NCI-H1417 (cell line): Measurements from ENCODE around the gene TFCP2L1.
"Not testable (repeated sequence)": the region's sequence is repeated elsewhere in the genome, so short reads cannot be mapped to it uniquely, and the experiment has no call there.

ENCODE experiments used
- DNase-seq, 3 experiments: peaks; one replicate each; lab custom pipeline; 2025; lab: John Stamatoyannopoulos, UW

Gene TFCP2L1

DNA sequence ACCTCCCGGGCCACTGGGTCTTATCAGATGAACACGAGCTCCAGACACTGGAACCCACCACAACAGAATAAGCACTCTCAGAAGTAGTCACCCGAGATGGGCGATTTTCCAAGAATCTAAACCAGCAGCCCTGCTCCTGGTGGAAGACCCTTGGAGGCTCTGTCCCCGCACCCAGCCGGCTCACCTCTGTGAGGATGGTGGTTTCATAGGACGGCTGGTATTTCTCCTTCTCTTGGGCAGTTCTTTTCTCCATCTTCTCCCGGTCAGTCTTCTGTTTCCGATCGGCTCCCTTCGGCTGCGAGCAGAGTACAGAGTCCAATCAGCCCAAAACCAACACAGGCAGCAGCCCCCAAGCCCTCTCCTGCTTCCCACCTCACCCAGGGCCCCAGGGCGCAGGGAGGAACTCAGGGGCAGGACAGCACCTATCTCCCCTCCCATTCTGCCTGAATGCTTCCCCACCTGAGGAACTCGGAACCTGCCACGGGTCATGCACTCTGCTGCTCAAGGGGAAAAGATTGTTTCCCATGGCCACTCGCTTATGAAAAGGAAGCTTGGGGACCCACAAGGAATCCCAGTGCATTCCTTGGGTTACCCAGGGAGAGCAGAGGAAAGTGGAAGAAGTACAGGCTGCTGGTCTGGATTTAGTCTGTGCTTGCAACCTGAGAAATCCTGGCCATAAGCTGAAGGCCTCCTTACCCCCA is 42.7 kb downstream of the TFCP2L1 start:
- no peak for DNase-seq

DNA sequence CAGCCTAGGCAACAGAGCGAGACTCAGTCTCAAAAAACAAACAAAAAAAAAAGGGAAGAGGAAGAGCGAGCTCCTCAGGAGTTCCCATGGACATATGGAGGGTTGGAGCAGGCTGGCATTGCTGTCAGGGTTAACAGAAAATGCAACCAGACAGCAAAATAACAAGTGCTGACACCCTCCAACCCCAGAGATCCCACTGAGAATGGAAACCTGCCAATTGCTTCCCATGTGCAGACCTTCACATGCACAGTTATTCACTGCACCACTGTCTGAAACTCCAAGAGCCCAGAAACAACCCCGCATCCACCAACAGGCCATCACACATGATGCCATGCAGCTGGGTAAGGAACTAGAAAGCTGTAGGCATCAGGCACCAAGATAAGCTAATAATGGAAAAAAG is 43.5 kb downstream of the TFCP2L1 start:
- no peak for DNase-seq

DNA sequence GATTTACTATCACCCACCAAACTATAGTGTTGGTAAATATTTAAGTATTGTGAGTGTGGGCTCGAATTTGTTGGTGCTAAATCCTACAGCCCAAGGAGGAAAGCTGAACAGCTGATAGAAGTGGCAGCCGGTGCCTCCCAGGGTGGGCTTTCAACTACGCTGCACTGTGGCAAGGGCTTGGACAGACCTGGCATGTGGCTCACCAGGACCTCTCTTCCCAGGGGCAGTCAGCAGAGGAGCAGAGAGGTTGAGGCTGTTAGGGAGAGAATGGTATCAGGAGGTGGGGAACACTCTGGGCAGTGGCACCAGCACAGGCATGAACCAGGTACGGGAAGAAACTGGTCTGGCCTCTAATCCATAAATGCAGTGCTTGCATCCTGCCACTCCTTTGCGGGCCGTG is 44.6 kb downstream of the TFCP2L1 start:
- no peak for DNase-seq

DNA sequence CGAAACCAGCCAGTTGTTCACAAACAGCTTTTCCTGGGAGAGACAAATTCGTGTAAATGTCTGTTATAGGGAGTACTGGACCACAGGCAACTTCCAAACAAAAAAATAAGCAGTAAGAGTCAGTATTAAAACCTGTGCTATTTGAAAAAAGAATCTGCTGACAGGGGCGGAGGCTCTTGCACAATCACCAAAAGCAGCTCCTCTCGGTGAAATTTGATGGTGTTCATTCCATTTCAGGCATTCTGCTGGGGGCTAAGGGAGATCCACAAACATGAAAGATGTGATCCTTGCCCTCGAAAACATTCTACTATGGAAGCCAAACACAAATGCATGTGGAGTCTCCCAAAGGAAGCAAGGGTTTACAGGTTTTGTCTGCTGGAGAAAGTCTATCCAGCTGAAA is 45.0 kb downstream of the TFCP2L1 start:
- DNase-seq, result no peak

DNA sequence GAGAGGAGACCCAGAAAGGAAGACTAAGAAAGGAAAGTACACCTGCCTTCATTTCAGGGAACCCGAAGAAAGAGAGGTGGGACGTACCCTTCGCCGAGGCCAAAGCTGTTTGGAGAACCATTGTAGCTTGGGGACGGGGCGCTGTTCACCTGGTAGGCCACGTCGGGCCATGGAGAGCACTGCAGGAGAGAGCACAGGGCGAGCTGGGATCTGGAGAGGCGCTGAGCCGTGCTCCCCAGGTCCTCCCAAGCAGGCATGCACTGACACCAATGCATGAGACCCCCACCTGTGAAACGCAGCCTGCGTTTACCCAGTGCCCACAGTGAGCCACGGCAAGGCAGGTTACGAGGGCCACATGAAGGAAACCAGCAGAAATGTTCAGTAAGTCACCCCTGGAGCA is 45.5 kb downstream of the TFCP2L1 start:
- no peak for DNase-seq

DNA sequence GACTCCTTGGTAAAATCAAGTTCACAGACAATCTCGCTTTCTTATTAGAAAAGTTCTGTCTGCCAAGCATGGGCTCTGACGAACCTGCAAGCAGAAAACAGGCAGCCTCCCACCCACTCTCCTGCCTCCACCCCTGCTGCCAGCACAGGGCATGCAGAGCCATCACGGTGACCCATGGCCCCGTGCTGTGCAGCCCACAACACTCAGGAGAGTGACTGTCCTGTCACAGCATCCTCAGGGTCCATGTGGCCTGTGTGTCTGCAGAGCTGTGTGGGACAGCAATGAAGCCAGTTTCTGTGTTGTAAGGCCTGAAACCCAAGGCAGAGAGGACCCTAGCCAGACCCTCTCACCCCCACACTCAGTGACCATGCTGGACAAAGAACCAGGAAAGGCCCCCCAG is 46.2 kb downstream of the TFCP2L1 start:
- no peak for DNase-seq

DNA sequence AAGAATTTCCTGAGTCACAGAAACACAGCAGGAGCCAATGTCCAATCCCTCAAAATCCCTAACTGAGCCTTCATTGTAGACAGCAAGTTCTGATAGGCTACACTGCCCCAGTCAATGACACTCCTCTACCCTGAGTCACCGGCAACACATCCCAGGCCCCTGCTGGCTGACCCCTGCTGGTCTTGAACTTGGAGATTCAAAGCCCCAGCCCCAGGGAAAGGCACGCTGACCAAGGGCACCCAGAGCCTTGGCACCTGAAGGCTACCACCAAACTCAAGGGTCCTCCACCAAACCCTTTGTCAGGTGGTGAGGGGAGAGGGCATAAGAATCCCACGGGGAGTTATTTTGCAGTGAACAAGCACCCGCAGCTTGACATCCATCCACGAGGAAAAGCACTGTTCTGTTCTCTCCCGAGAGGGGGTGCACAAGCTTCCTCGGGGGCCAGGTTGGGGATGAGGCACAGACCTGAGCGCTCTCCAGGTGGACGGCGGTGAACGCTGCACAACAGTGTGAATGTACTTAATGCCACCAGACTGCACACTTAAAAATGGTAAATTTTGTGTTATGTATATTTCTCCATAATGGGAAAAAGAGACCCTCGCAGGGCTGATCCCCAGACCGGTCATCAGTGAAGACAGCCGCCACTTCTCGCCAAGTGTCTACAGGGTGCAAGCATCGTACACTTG is 46.9 kb downstream of the TFCP2L1 start:
- no peak for DNase-seq

DNA sequence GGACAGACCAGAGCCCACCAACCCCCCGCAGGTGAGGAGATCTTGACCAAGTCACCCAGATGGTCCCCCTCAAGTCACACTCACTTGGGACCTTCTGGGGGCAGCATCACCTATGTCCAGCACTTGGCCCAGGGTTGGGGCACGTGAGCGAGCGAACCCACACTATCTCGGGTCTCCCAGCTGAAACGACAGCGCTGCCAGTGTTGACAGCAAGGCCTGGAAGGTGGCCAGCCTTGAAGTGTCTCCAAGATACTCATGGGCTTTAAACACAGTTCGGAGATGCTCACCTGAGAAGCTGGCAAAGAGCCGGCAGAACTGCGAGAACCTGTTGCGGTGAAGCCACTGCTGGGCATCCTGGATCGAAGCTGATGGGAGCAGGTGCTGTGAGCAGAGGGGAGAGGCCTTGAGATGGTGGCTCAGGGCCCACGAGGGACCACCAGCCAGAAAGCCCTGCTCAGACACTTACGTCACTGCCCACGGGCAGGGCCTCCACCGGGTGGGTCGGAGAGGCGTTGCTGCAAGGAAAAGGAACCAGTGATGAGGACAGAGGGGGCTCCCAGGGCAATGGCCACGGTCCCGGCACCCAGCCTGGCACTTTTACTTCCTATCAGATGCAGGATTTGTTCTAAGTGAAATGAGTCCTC is 47.5 kb downstream of the TFCP2L1 start:
- no peak for DNase-seq

DNA sequence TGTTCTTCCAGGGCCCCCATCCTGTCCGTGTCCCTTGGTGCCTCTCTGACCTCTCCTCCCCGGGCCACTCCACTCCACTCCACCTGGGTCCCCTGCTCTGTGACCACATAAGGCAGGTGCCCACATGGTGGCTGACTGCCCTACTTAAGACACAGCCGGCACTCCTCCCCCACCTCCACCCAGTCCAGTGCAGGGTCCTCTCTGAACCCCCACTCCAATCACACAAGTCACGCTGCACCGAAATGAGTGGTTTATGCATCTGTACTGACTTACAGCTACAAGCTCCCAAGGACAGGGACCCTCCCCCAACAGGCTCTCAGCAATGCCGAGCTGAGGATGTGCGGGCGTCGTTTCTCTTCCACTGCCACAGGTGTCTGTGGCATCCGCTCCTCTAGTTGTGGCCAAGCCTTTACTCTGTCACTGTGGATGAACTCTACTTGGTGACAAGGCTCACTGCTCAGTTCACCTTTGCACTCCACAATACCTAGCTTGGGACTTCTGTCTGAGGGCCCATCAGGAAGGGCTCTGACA is 48.3 kb downstream of the TFCP2L1 start:
- DNase-seq, result no peak

DNA sequence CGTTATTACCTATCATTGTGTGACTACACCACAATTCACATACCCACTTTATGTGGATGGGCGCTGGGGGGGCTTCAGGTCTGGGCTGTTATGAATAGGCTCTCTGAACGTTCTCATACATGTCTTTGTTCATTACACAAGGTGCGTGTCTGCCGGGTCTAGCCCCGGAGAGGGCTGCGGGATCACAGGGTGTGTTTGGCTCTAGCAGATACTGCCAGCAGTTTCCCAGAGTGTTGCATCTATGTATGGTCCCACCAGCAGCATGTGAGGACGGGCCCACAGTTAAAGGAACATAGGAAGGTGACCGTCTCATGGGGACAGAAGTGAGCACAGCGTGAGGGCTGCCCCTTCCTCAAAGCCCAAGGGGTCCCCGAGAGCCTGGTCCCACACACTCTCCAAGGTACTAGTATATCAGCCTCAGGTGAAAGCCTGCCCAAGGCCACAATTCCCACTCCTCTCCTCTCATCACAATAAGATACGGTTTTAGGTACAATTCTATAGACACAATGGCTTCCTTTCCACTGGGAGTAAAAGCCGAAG is 48.8 kb downstream of the TFCP2L1 start:
- DNase-seq, result no peak

DNA sequence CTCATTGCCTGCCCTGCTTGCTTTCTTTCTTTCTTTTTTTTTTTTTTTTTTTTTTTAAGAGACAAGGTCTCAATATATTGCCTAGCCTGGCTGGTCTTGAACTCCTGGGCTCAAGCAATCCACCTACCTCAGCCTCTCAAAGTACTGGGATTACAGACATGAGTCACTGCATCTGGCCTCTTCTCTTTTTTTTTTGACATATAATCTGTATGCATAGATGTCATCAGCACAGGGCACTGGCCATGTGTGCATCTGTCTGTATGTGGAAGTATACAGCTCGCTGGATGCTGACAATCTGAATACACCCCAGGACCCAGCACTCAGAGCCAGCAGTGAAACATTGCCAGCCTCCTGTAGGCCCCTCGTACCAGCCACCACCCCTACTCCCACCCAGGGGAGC is 49.5 kb downstream of the TFCP2L1 start:
- no peak for DNase-seq

DNA sequence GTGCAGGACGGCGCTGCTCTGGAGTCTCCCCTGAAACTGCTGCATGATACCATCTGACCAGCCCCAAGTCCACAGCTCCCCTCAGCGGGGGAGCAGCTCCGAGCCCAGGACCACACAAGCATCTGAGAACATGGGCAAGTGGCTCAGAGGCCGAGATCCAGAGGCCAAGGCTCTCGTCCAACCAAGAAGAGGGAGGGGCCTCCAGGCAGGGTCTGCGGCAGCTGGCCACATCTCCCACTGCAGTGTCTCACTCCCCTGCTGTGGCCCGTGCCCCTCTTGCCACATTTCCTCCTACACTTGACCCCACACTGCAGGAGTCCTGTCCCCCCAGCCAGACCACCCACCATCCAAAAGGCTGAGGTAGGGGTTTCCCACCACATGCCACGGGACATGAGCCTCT is 50.2 kb downstream of the TFCP2L1 start:
- DNase-seq, result no peak

DNA sequence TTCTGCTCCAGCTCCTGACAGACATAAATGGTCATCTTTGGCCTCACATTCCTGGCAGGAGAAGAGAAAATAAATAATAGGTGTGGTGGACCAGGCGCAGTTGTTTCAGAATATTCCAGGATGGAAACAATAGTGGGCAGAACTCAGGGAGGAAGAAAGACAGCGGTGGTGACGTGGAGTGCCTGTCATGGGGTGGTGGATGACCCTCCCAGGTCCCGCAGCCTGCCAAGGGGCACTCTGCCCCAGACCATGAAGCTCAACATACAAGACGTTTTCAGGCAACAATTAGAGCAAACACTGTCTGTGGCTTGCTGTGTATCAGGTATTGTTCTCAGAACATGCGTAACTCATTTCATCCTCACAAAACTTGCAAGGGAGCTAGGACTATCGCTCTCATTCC is 50.9 kb downstream of the TFCP2L1 start:
- no peak for DNase-seq

DNA sequence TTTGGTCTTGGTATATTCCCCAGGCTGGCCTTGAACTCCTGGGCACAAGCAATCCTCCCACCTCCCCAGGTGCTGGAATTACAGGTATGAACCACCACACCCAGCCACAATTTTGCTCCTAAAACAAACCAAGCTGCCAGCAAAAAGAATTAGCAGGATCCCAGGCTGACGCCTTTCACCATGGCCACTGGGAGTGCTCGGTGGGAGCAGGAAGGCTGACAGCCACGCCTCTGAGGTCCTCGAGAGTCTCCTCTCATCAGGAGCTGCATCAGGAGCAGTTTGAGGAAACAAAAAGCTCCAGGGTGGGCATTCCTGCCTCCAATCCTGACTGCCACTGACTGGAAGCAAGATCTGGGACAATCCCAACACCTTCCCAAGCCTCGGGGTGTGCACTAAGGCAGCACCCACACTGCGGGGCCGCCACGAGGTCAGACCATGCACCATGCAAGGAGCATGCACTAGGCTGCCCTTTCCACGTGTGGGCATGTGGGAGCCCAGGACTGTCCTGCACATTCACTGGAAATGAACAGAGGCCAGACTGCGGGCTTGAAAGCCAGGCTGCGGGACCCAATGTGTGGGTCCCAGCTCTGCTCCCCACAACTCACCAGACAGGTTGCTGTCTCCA is 51.4 kb downstream of the TFCP2L1 start:
- no peak for DNase-seq

DNA sequence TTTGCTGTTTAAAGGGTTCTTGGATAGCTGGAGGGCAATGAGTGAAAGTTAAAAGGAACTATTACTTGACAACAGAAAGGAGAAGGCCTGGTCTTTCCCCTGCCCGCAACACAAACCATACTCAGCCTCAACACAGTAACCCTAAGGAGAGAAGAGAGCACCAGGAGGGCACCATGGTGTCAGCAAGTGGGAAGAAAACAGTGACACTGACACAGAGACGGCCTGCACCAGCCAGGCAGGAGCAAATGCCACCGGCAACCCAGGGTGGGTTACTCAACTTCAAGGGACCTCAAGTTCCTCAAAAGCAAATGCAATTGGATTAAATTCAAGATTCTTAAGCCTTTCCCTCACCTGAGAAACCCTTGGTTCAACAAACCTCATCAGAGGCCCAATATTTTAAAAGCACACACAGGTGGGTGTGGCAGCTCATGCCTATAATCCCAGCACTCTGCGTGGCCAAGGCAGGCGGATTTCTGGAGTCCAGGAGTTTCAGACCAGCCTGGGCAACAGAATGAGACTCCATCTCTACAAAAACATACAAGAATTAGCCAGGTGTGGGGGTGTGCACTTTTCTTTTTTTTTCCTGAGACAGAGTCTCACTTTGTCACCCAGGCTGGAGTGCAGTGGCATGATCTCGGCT is 52.3 kb downstream of the TFCP2L1 start:
- DNase-seq, result no peak

DNA sequence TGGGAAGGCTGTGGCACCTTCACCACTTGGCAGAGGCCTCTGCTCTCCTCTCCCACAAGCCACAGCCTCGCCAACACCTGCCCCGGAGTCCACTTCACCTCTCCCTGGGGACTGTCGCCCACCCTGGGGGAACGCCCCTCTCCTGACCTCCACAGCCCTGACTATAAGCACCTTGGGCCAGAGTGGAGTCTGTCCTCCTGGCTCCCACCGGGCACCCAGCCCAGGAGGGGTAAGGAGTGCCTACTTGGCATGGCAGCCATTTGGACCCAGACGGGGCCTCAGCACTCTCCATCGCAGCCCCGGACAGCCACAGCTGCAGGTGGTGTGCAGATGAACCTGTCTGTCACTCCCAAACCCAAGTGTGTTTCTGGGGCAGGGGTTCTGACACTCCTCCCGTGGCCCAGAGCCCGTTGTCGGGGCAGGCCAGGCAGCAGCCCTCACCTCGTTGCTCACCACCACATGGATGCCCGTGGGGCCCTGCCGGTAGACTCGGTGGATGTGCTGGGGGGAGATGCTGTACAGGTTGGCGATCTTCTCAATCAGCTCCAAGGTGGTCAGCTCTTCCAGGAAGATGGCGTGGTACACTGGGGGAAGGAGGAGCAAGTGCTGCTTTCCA is 53.5 kb downstream of the TFCP2L1 start:
- DNase-seq, result no peak

DNA sequence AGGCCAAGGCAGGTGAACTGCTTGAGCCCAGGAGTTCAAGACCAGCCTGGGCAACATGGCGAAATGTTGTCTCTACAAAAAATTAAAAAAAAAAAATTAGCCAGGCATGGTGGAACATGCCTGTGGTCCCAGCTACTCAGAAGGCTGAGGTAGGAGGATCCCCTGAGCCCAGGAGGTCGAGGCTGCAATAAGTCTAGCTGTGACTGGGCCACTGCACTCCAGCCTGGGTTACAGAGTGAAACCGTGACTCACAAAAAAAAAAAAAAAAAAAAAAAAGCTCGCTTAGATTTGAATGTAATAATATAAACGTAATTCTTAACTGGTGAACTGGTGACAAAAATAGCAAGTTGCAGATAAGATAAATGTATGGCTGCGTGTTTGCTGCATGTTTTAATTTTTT is 56.5 kb downstream of the TFCP2L1 start:
- no peak for DNase-seq

DNA sequence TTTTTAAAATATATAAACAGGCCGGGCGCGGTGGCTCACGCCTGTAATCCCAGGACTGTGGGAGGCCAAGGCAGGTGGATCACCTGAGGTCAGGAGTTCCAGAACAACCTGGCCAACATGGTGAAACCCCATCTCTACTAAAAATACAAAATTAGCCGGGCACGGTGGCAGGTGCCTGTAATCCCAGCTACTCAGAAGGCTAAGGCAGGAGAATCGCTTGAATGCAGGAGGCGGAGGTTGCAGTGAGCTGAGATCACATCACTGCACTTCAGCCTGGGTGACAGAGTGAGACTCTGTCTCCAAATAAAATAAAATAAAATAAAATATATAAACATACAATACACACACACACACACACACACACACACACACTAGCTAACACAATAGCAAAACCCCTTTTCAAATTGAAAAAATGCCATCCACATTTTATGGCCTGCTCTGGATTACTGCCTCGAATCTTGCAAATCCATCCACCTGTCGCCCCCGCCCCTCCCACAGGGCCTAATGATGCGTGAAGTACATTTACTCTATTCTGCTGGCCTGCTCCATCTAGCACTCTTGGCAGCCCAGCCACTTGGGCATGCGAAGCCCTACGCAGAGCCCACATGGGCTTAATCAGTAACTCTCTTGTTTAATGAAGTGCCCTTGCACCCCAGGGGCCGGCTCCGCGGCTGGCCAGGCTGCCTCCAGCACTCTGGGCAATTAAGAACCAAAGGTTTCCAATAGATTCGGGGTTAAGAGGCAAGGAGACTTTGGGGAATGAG is 57.4 kb downstream of the TFCP2L1 start:
- peak; percentile 88 to 97 (median 91) for DNase-seq

DNA sequence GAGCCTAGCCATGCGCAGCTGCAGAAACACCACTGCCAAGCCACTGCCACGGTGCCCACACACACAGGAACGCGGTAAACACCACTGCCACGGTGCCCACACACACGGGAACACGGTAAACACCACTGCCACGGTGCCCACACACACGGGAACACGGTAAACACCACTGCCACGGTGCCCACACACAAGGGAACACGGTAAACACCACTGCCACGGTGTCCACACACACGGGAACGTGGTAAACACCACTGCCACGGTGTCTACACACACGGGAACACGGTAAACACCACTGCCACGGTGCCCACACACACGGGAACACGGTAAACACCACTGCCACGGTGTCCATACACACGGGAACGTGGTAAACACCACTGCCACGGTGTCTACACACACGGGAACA is 59.3 kb downstream of the TFCP2L1 start:
- DNase-seq, result not testable (repeated sequence)

DNA sequence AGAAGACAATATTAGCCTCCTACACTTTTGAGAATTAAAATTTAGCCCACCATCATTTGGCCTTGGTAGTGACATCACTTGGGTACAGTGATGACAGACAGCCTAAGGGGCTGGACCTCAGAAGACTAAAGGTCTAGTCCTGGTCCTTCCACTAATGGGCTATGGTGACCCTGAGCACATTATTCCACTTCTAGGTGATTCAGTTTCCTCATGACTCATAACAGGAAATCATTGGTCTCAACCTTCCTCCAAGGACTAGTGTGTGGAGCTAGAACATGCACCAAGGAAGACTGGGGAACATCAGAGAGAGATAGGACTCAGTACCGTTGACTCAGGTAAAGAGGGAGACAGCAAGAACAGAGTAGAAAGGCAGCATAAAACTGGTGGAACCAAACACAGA is 64.0 kb downstream of the TFCP2L1 start:
- DNase-seq, result no peak

DNA sequence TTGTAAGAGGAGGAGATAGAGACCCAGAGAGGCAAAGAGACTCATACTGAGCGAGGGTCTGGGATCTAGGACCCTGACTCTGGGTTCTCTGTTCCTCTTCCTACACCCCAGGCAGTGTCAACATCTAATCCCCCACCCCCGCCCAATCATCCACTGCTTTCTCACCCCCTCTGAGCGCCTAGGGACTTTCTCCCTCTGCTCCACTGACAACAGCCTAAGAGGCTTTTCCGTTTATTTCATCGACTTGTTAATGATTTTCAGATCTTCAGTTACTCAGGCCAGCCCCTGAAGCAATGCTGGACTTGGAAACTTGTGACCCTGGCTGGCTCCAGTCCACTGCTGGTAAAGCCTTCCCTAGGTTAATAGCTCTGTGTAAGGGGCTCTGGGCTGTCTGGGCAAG is 65.1 kb downstream of the TFCP2L1 start:
- DNase-seq, result no peak
